ENCODE measurements around the gene MYL11. TPM values are rescaled to one million over a fixed set of nuclear protein-coding genes. Genes with fewer than 3 reads are reported as not detected.
A peak's percentile ranks its signal among the peaks of the same experiment; 100 is the strongest.

The MYL11 gene
- total RNA-seq, 3 donors from 2014 or later (not counting 1 experiment from before 2014, with no cell fraction given), result 2.9 to 8.0 (median 7.2) TPM

DNA sequence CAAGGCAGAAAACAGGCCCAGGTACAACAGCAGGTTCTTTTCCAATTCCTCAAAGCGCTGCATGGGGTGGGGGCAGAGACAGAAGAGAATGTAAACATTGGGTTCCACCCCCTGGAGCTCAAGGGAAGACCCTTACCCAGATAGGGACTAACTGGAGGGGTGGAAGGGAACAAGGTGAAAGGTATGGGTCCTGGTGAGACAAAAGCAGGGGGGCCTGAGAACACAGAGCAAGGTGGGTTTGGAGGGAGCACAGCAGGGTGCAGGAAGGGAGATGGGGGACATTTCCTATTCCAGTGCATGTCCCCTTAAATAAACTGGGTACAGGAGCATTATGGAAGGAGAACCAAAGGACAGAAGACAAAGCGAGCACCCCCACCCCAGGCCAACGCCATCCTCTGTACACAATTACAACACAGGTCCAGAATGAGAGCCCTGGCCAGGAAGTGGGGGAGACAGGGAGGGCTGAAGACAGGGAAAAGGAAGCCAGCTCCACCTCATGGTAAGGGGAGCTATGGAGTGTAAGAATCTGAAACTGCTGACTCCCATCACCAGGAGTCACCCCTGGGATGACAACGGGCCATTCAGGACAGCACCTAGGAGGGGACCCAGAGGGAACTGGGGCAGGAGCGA lies 17.4 kb upstream of the MYL11 start:
- intact Hi-C loops (cut with micrococcal nuclease), result no loop called here
- DNase-seq (peak in 1 of 2 donors; percentile 4), ATAC-seq (no peak)
- Mint-ChIP-seq H3K27ac (peak overlapping the region; percentile 96 to 98), H3K4me1 (peaks cover 49 to 51% of the 10 kb centered on the region in 2 donors), H3K4me3 (no peak overlapping the region), H3K9me3 (no peaks in the 10 kb centered on the region), H3K36me3 (peaks cover 1% of the 10 kb centered on the region), H3K27me3 (ENCODE audit: low read depth in 2 of 2) (no peaks in the 10 kb centered on the region)
- 96% methylated on average over 3 of the region's 5 CpGs for WGBS (ENCODE audit: insufficient coverage)
- peaks cover 33% of the 10 kb centered on the region for H3K36me3 ChIP-seq (ENCODE audit: control insufficient read depth, insufficient read depth, low read length)
- H3K4me3 ChIP-seq (ENCODE audit: low read length), result no peak overlapping the region
- no peaks in the 10 kb centered on the region for H3K27me3 ChIP-seq (ENCODE audit: control insufficient read depth, insufficient read depth, low read length)
- no peak overlapping the region for H3K27ac ChIP-seq (ENCODE audit: low read length)
- TF ChIP-seq, protein P1, sequence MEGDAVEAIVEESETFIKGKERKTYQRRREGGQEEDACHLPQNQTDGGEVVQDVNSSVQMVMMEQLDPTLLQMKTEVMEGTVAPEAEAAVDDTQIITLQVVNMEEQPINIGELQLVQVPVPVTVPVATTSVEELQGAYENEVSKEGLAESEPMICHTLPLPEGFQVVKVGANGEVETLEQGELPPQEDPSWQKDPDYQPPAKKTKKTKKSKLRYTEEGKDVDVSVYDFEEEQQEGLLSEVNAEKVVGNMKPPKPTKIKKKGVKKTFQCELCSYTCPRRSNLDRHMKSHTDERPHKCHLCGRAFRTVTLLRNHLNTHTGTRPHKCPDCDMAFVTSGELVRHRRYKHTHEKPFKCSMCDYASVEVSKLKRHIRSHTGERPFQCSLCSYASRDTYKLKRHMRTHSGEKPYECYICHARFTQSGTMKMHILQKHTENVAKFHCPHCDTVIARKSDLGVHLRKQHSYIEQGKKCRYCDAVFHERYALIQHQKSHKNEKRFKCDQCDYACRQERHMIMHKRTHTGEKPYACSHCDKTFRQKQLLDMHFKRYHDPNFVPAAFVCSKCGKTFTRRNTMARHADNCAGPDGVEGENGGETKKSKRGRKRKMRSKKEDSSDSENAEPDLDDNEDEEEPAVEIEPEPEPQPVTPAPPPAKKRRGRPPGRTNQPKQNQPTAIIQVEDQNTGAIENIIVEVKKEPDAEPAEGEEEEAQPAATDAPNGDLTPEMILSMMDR (IDR thresholded peaks at IDR 0.05), result no peak
- peaks cover 34% of the 10 kb centered on the region for H3K4me1 ChIP-seq (ENCODE audit: control insufficient read depth, insufficient read depth, low read length)
- H3K9me3 ChIP-seq (ENCODE audit: control insufficient read depth, insufficient read depth, low read length), result no peaks in the 10 kb centered on the region

DNA sequence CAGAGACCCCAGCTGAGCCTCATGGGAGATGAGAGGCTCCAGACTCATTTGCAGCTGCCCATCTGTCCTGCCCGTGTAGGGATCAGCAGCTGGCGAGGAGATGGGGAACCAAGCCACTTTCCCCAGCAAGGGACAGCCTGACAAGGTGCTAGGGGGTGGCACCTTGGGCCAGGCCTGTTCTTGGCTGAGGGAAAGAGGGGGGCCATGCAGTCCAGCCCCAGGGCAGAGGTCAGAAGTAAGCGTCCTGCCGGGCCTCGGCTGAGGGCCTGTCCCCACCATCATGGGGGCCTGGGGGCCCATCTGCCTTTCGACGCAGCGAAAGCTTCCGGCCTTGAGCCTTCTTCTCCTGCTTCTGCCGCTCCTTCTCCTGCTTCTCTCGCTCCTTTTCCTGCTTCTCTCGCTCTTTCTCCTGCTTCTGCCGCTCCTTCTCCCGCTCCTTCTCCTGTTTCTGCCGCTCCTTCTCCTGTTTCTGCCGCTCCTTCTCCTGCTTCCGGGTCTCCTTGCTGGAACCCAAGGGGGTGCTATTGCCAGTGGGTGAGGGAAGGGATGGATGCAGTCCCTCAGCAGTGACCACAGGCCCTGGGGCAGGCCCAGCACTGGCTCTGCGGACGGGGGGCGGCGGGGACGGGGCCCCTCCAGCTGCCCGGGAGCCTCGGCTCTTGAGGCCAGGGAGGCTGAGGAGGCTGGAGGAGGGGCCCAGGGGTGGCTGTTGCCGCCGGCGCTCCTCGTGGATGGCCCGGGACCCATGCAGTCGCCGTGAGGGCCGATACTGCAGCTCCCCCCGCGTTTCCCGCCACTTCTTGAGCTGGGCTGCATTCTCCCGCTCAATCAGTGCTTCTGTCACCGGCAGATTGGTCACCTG lies 16.7 kb upstream of the MYL11 start:
- no peak for DNase-seq

DNA sequence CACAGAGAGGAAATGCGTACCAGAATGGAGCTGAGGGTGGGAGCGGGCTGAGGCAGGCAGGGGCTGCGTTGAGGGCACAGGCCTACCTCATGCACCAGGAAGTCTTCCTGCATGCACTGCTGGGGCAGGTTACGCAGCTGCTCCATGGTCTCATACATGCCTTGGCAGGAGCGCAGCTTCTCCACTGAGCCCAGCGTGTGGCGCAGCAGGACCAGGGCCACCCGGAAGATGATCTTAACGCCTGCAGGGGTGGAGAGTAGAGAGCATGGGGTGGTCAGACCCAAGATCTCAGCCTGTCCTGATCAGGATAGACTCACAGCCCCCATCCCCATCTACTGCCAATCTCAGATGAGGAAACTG lies 16.0 kb upstream of the MYL11 start:
- H3K27me3 Mint-ChIP-seq (ENCODE audit: low read depth in 2 of 2), result no peaks in the 10 kb centered on the region
- WGBS (ENCODE audit: insufficient coverage), result 99% methylated on average over 9 of the region's 9 CpGs
- H3K4me3 Mint-ChIP-seq, result no peak overlapping the region
- H3K27ac ChIP-seq (ENCODE audit: low read length), result no peak overlapping the region
- peaks cover 42 to 50% of the 10 kb centered on the region in 2 donors for H3K4me1 Mint-ChIP-seq
- H3K36me3 Mint-ChIP-seq, result peaks cover 15% of the 10 kb centered on the region
- TF ChIP-seq, protein P1 (IDR thresholded peaks at IDR 0.05), result no peak
- peaks cover 28% of the 10 kb centered on the region for H3K4me1 ChIP-seq (ENCODE audit: control insufficient read depth, insufficient read depth, low read length)
- no peaks in the 10 kb centered on the region for H3K9me3 ChIP-seq (ENCODE audit: control insufficient read depth, insufficient read depth, low read length)
- intact Hi-C loops (cut with micrococcal nuclease), result no loop called here
- DNase-seq, result no peak
- H3K27me3 ChIP-seq (ENCODE audit: control insufficient read depth, insufficient read depth, low read length), result no peaks in the 10 kb centered on the region
- H3K27ac Mint-ChIP-seq, result no peak overlapping the region
- no peaks in the 10 kb centered on the region for H3K9me3 Mint-ChIP-seq
- H3K4me3 ChIP-seq (ENCODE audit: low read length), result no peak overlapping the region
- ATAC-seq, result no peak
- H3K36me3 ChIP-seq (ENCODE audit: control insufficient read depth, insufficient read depth, low read length), result peaks cover 30% of the 10 kb centered on the region

More for the DNA sequence above, 16.7 kb upstream of the MYL11 start:
- Mint-ChIP-seq H3K27me3 (ENCODE audit: low read depth in 2 of 2) (no peaks in the 10 kb centered on the region), H3K4me3 (no peak overlapping the region), H3K4me1 (peaks cover 45 to 46% of the 10 kb centered on the region in 2 donors), H3K27ac (peak overlapping the region in 1 of 2 donors; percentile 11), H3K9me3 (no peaks in the 10 kb centered on the region), H3K36me3 (peaks cover 9% of the 10 kb centered on the region)
- no peak for ATAC-seq
- Histone ChIP-seq H3K4me3 (ENCODE audit: low read length) (no peak overlapping the region), H3K36me3 (ENCODE audit: control insufficient read depth, insufficient read depth, low read length) (peaks cover 30% of the 10 kb centered on the region), H3K4me1 (ENCODE audit: control insufficient read depth, insufficient read depth, low read length) (peaks cover 32% of the 10 kb centered on the region), H3K27ac (ENCODE audit: low read length) (no peak overlapping the region), H3K9me3 (ENCODE audit: control insufficient read depth, insufficient read depth, low read length) (no peaks in the 10 kb centered on the region), H3K27me3 (ENCODE audit: control insufficient read depth, insufficient read depth, low read length) (no peaks in the 10 kb centered on the region)
- 94% methylated on average over 35 of the region's 37 CpGs for WGBS (ENCODE audit: insufficient coverage)
- intact Hi-C loops (cut with micrococcal nuclease), result no loop called here
- TF ChIP-seq, protein P1 (IDR thresholded peaks at IDR 0.05), result no peak
